ENCODE results near the gene ARHGAP42.

DNA sequence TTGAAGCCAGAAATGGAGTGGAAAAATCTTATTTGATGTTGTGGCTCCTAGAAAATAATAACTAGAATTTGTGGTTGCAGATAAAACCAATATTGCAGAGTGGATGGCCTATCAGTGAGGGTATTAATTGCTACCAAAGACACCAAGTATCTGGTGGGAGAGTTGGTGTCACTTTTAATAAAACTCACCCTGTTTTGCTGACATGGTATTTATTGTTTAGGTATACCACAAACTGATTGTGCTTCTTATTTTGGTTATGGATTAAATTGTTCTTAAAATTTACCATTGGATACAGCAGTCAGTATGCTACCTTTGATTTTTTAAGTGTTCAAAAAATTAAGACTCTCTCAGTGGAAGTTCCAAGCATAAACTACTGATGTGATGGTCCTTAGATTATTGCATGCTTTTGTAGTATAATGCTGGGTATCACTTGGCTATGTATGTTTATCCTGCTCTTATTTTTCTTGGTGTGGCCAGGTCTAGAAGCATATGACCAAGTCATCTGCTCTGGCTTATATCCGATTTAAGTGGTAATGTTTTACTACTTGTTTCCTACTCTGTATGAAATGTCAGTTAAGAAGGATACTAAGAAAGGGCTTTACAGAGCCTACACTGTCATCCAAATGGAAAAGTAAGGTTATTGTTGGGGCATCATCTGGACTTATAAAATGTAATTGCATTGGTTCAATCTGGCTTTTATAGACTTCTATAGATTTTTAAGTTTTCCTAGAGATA, 101.6 kb downstream of the ARHGAP42 start:
- TF ChIP-seq, protein P1, sequence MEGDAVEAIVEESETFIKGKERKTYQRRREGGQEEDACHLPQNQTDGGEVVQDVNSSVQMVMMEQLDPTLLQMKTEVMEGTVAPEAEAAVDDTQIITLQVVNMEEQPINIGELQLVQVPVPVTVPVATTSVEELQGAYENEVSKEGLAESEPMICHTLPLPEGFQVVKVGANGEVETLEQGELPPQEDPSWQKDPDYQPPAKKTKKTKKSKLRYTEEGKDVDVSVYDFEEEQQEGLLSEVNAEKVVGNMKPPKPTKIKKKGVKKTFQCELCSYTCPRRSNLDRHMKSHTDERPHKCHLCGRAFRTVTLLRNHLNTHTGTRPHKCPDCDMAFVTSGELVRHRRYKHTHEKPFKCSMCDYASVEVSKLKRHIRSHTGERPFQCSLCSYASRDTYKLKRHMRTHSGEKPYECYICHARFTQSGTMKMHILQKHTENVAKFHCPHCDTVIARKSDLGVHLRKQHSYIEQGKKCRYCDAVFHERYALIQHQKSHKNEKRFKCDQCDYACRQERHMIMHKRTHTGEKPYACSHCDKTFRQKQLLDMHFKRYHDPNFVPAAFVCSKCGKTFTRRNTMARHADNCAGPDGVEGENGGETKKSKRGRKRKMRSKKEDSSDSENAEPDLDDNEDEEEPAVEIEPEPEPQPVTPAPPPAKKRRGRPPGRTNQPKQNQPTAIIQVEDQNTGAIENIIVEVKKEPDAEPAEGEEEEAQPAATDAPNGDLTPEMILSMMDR (IDR thresholded peaks at IDR 0.05; ENCODE audit: low read length), result no peak
- no peak for TF ChIP-seq EZH2 (IDR thresholded peaks at IDR 0.05; ENCODE audit: borderline replicate concordance, low read length)

Measured in OCI-LY1 (cell line).